Smooth muscle cell (in vitro differentiated cells): ENCODE data around the gene TRIM5. TPM values are rescaled to one million over a fixed set of nuclear protein-coding genes. Genes with fewer than 3 reads are reported as not detected.

Experiments used
- DNase-seq: peaks from one replicate; lab custom pipeline; 2025; ENCODE audit not compliant: unreplicated experiment; lab: John Stamatoyannopoulos, UW
- H2AFZ ChIP-seq: fragments of 200-600 bp; sonication (generic); 2 replicates; pipeline ENCODE4 v1.6.0; 2016; ENCODE audit warnings: antibody characterized with exemption, low read depth, mild to moderate bottlenecking
- H3F3A ChIP-seq: fragments of 200-600 bp; sonication (generic); 2 replicates; pipeline ENCODE4 v1.6.0; 2017; ENCODE audit warnings: antibody characterized with exemption, low read depth
- H3K27ac ChIP-seq: fragments of 200-600 bp; sonication (generic); 2 replicates; pipeline ENCODE4 v1.5.1; 2016; ENCODE audit warnings: low read depth, mild to moderate bottlenecking
- H3K27me3 ChIP-seq: fragments of 200-600 bp; sonication (generic); 2 replicates; pipeline ENCODE4 v1.6.1; 2016; ENCODE audit warnings: low read depth, mild to moderate bottlenecking
- H3K36me3 ChIP-seq: fragments of 200-600 bp; sonication (generic); 2 replicates; pipeline ENCODE4 v1.5.1; 2016; ENCODE audit warnings: low read depth
- H3K4me1 ChIP-seq: fragments of 200-600 bp; sonication (generic); 2 replicates; pipeline ENCODE4 v1.5.1; 2016; ENCODE audit warnings: low read depth
- H3K4me2 ChIP-seq: fragments of 200-600 bp; sonication (generic); 2 replicates; pipeline ENCODE4 v1.6.0; 2016; ENCODE audit warnings: mild to moderate bottlenecking
- H3K4me3 ChIP-seq: fragments of 200-600 bp; sonication (generic); 2 replicates; pipeline ENCODE4 v1.5.1; 2016; ENCODE audit warnings: mild to moderate bottlenecking
- H3K79me2 ChIP-seq: fragments of 200-600 bp; sonication (generic); 2 replicates; pipeline ENCODE4 v1.6.0; 2016; ENCODE audit warnings: low read depth, mild to moderate bottlenecking
- H3K9ac ChIP-seq: fragments of 200-600 bp; sonication (generic); 2 replicates; pipeline ENCODE4 v1.6.0; 2016; ENCODE audit warnings: low read depth
- H3K9me3 ChIP-seq: fragments of 200-600 bp; sonication (generic); replicated peaks from 2 replicates; pipeline ENCODE4 v1.5.1; 2016; ENCODE audit warnings: low read depth
- H4K20me1 ChIP-seq: fragments of 200-600 bp; sonication (generic); 2 replicates; pipeline ENCODE4 v1.6.0; 2016; ENCODE audit warnings: low read depth
- CTCF ChIP-seq: fragments of 200-600 bp; sonication (generic); IDR thresholded peaks from 2 replicates; pipeline ENCODE4 v1.5.1; 2017; ENCODE audit warnings: borderline replicate concordance, mild to moderate bottlenecking, antibody characterized with exemption; ENCODE audit not compliant: insufficient read depth, poor library complexity, severe bottlenecking
- WGBS: methylation state at CpG from one replicate; pipeline ENCODE4 v1.1.7; 2016; ENCODE audit warnings: low lambda C conversion rate; 5-methylcytosine and 5-hydroxymethylcytosine counted together
- polyA plus RNA-seq: library from polyadenylated mRNA; unstranded; fragments of >200 nt; fragmentation: Nextera tagmentation; extraction: Ambion mirVana; gene quantifications from 2 replicates; pipeline ENCODE4 v1.2.1, GENCODE V29; 2016
- total RNA-seq: library from RNA; depleted of rRNA; stranded (reverse); fragments of >200 nt; gene quantifications from 2 replicates; pipeline ENCODE4 v1.2.3, GENCODE V29; 2014

Gene TRIM5
- total and polyA plus RNA-seq, 2 experiments from 2014 or later = 16.4 to 27.6 TPM

- no peak for DNase-seq
- Histone ChIP-seq H3K9me3 (no peaks in the 10 kb centered on the region), H3K4me2 (no peak overlapping the region), H3K9ac (no peak overlapping the region), H3F3A (no peaks in the 10 kb centered on the region), H3K36me3 (no peaks in the 10 kb centered on the region), H3K4me1 (no peaks in the 10 kb centered on the region), H4K20me1 (no peaks in the 10 kb centered on the region), H2AFZ (no peak overlapping the region), H3K27me3 (no peaks in the 10 kb centered on the region), H3K79me2 (no peaks in the 10 kb centered on the region), H3K4me3 (no peak overlapping the region), H3K27ac (no peak overlapping the region)
- 96% methylated on average over 4 of the region's 4 CpGs for WGBS
- TF ChIP-seq CTCF = no peak
Observed at GRCh38 chr11:5655474-5655873, 29.4 kb downstream of the TRIM5 start.

GRCh38 chr11:5646139-5646538 lies 38.7 kb downstream of the TRIM5 start:
- no peak overlapping the region for H3K4me2 ChIP-seq
- WGBS = 94% methylated on average over 3 of the region's 3 CpGs
- H4K20me1 ChIP-seq = no peaks in the 10 kb centered on the region
- no peak overlapping the region for H2AFZ ChIP-seq
- TF ChIP-seq CTCF = no peak
- no peaks in the 10 kb centered on the region for H3F3A ChIP-seq
- H3K79me2 ChIP-seq = no peaks in the 10 kb centered on the region
- H3K4me1 ChIP-seq = no peaks in the 10 kb centered on the region
- H3K9ac ChIP-seq = no peak overlapping the region
- H3K36me3 ChIP-seq = no peaks in the 10 kb centered on the region
- H3K27ac ChIP-seq = no peak overlapping the region
- no peak overlapping the region for H3K4me3 ChIP-seq
- no peak for DNase-seq
- no peaks in the 10 kb centered on the region for H3K9me3 ChIP-seq
- H3K27me3 ChIP-seq = no peaks in the 10 kb centered on the region

GRCh38 chr11:5643585-5643984 lies 41.3 kb downstream of the TRIM5 start:
- no peak for DNase-seq
- Histone ChIP-seq H3K36me3 (no peaks in the 10 kb centered on the region), H3K79me2 (no peaks in the 10 kb centered on the region), H3K27ac (no peak overlapping the region), H3K4me3 (no peak overlapping the region), H3K9me3 (no peaks in the 10 kb centered on the region), H3F3A (no peaks in the 10 kb centered on the region), H3K4me2 (no peak overlapping the region), H3K9ac (no peak overlapping the region), H4K20me1 (no peaks in the 10 kb centered on the region), H2AFZ (no peak overlapping the region), H3K4me1 (no peaks in the 10 kb centered on the region), H3K27me3 (no peaks in the 10 kb centered on the region)
- TF ChIP-seq CTCF = no peak

- Histone ChIP-seq H4K20me1 (no peaks in the 10 kb centered on the region), H3F3A (no peaks in the 10 kb centered on the region), H3K9ac (no peak overlapping the region), H3K36me3 (no peaks in the 10 kb centered on the region), H3K9me3 (no peaks in the 10 kb centered on the region), H2AFZ (no peak overlapping the region), H3K27me3 (no peaks in the 10 kb centered on the region), H3K27ac (no peak overlapping the region), H3K4me2 (no peak overlapping the region), H3K4me3 (no peak overlapping the region), H3K79me2 (no peaks in the 10 kb centered on the region), H3K4me1 (no peaks in the 10 kb centered on the region)
- WGBS = 92% methylated on average over 1 of the region's 1 CpG
- no peak for TF ChIP-seq CTCF
- no peak for DNase-seq
Observed at GRCh38 chr11:5639953-5640352, 44.9 kb downstream of the TRIM5 start.
